Upper lobe of left lung (tissue), 6 donors: ENCODE data around the gene FAXDC2. TPM values are rescaled to one million over a fixed set of nuclear protein-coding genes. Genes with fewer than 3 reads are reported as not detected.

Experiments
- ATAC-seq, 2 donors: fragments of 200-7000 bp; cut with Tn5 transposase; one replicate each; pipeline ENCODE4 v1.9.1; 2022; ENCODE audit warnings: mild to moderate bottlenecking in 2 of 2, moderate library complexity in 2 of 2; ENCODE audit not compliant: low FRiP score in 2 of 2
- DNase-seq, 2 donors: peaks; one replicate each; pipeline ENCODE4 v3.0.0-alpha.2; 2019 to 2020
- H3K27ac ChIP-seq, 4 donors: fragments of 200-600 bp; sonication (generic); one replicate each; pipeline ENCODE4 v1.5.1; 2016 to 2019
- H3K27me3 ChIP-seq, 4 donors: fragments of 200-600 bp; sonication (generic); one replicate each; pipeline ENCODE4 v1.5.1; 2017 to 2019
- H3K36me3 ChIP-seq, 4 donors: fragments of 200-600 bp; sonication (generic); one replicate each; pipeline ENCODE4 v1.5.1; 2016 to 2019
- H3K4me1 ChIP-seq, 4 donors: fragments of 200-600 bp; sonication (generic); one replicate each; pipeline ENCODE4 v1.5.1; 2018 to 2019
- H3K4me3 ChIP-seq, 4 donors: fragments of 200-600 bp; sonication (generic); one replicate each; pipeline ENCODE4 v1.5.1; 2017 to 2019; ENCODE audit warnings: mild to moderate bottlenecking in 2 of 4, moderate library complexity in 1 of 4
- H3K9me3 ChIP-seq, 4 donors: fragments of 200-600 bp; sonication (generic); one replicate each; pipeline ENCODE4 v1.5.1; 2018 to 2019
- CTCF ChIP-seq, 6 experiments: fragments of 450-650 bp in 4 of 6; fragments of 200-600 bp in 2 of 6; sonication (generic) in 2 of 6; IDR thresholded peaks; one replicate each; pipeline ENCODE4 v1.5.1; 2016 to 2019; ENCODE audit warnings: antibody characterized with exemption in 6 of 6
- EP300 ChIP-seq, 4 donors: sonication (generic); formaldehyde crosslinking; IDR thresholded peaks; one replicate each; pipeline ENCODE4 v1.5.1; 2017; ENCODE audit warnings: antibody characterized with exemption in 4 of 4, control low read depth in 2 of 4
- POLR2A ChIP-seq, 4 donors: fragments of 450-650 bp; IDR thresholded peaks; one replicate each; pipeline ENCODE4 v1.5.1; 2016 to 2017; ENCODE audit warnings: antibody characterized with exemption in 4 of 4, mild to moderate bottlenecking in 2 of 4
- POLR2AphosphoS5 ChIP-seq, 2 donors: sonication (generic); formaldehyde crosslinking; IDR thresholded peaks; one replicate each; pipeline ENCODE4 v1.5.1; 2017; ENCODE audit warnings: antibody characterized with exemption in 2 of 2
- WGBS, 2 donors: methylation state at CpG; one replicate each; pipeline ENCODE4 v1.1.5; 2017 to 2018; 5-methylcytosine and 5-hydroxymethylcytosine counted together
- total RNA-seq, 6 donors: library from RNA; depleted of rRNA in 4 of 6; stranded (reverse); fragments of >200 nt in 4 of 6; gene quantifications; one replicate each; pipeline versions ENCODE4 v1.1.0 to v1.2.1, GENCODE V29; 2016 to 2021
- donor health status: DM: no; HTN: no; CAD: no; lungs with moderate emphysema.
- donor health status: DM: no; HTN: yes; CAD: no; lungs with severe emphysema.

FAXDC2 gene
- total RNA-seq, 6 donors from 2014 or later = 41.7 to 147 (median 60.2) TPM

- Histone ChIP-seq H3K27me3 (no peaks in the 10 kb centered on the region), H3K27ac (peak overlapping the region in 3 of 4 donors; percentile 12 to 59 (median 18)), H3K4me1 (peaks cover 0 to 5% (median 2%) of the 10 kb centered on the region in 4 donors), H3K9me3 (no peaks in the 10 kb centered on the region), H3K36me3 (peaks cover 15 to 92% (median 71%) of the 10 kb centered on the region in 4 donors), H3K4me3 (no peak overlapping the region)
- ATAC-seq (no peak), DNase-seq (no peak)
- TF ChIP-seq POLR2A (IDR thresholded peaks at IDR 0.05) = no peak
- no peak for TF ChIP-seq POLR2AphosphoS5 (IDR thresholded peaks at IDR 0.05)
- no peak for TF ChIP-seq EP300 (IDR thresholded peaks at IDR 0.05)
- TF ChIP-seq CTCF (IDR thresholded peaks at IDR 0.05) = no peak
- 65 to 86% methylated on average over 5 of the region's 5 CpGs for WGBS, 2 donors
These were observed 33.4 kb downstream of the FAXDC2 start for GRCh38 chr5:154816891-154817492.

DNA sequence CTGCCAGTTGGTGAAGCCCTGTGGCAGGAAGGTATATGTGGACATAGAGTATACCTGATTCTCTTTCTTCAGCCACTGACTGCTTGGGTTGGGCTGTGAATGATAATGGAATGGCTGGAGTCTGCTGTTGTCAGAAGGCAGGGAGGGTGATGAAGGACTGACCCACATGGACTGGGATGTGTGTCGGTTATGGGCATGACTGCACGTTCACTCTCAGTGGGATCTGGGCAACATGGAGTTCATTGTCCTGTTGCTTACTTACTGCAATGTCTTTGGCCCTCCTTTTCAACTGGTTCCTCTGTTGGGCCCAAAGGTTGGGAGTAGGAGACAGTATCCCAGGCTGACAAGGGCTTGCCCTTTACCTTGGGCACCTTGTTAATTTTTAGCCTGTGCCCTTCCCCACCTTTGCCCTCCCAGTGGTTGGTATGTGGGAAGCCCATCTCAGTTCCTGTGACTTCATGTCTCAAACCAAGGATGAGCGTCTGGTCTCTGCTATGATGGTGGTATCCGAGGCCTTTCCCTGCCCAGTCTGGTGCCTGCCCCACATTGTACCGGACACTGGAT, 34.6 kb downstream of the FAXDC2 start:
- WGBS, 2 donors = 92 to 94% methylated on average over 5 of the region's 5 CpGs
- TF ChIP-seq POLR2AphosphoS5 (IDR thresholded peaks at IDR 0.05) (no peak), EP300 (IDR thresholded peaks at IDR 0.05) (no peak), POLR2A (IDR thresholded peaks at IDR 0.05) (no peak), CTCF (IDR thresholded peaks at IDR 0.05) (no peak)
- H3K4me1 ChIP-seq = peaks cover 0 to 5% (median 2%) of the 10 kb centered on the region in 4 donors
- no peaks in the 10 kb centered on the region for H3K27me3 ChIP-seq
- DNase-seq (no peak), ATAC-seq (no peak)
- peak overlapping the region in 2 of 4 donors; percentile 6 to 20 for H3K27ac ChIP-seq
- H3K9me3 ChIP-seq = no peaks in the 10 kb centered on the region
- no peak overlapping the region for H3K4me3 ChIP-seq
- peaks cover 12 to 92% (median 67%) of the 10 kb centered on the region in 4 donors for H3K36me3 ChIP-seq

DNA sequence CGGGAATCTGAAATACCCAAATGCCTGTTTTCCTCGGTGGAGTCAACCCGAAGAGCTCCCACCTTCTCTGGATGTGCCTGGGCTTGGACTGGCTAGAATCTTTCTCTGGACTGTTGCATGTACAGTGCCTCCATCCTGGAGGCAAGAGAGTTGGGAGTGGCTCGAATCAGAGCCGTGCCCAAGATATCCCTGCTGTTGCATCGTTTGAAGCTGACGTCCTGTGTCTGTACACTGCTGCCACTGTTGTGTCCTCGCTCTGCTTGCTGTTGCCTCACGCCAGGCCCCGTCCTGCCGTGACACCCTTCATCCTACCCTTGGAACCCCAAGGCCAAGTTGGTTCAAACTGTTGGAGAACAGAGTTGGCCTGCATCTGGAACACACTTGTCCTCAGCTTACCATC, 35.4 kb downstream of the FAXDC2 start:
- no peak for DNase-seq
- Histone ChIP-seq H3K4me1 (peaks cover 0 to 5% (median 2%) of the 10 kb centered on the region in 4 donors), H3K4me3 (no peak overlapping the region), H3K9me3 (no peaks in the 10 kb centered on the region), H3K36me3 (peaks cover 14 to 92% (median 67%) of the 10 kb centered on the region in 4 donors), H3K27ac (peak overlapping the region in 1 of 4 donors; percentile 20), H3K27me3 (no peaks in the 10 kb centered on the region)
- 93 to 96% methylated on average over 11 of the region's 11 CpGs for WGBS, 2 donors
- TF ChIP-seq EP300 (IDR thresholded peaks at IDR 0.05) = no peak
- TF ChIP-seq CTCF (IDR thresholded peaks at IDR 0.05) = no peak
- no peak for TF ChIP-seq POLR2AphosphoS5 (IDR thresholded peaks at IDR 0.05)
- no peak for TF ChIP-seq POLR2A (IDR thresholded peaks at IDR 0.05)
- no peak for ATAC-seq

GRCh38 chr5:154813736-154814135, 36.7 kb downstream of the FAXDC2 start:
- Histone ChIP-seq H3K27ac (peak overlapping the region in 1 of 4 donors; percentile 20), H3K27me3 (no peaks in the 10 kb centered on the region), H3K36me3 (peaks cover 19 to 92% (median 69%) of the 10 kb centered on the region in 4 donors), H3K4me1 (peaks cover 0 to 4% (median 2%) of the 10 kb centered on the region in 4 donors), H3K9me3 (no peaks in the 10 kb centered on the region), H3K4me3 (no peak overlapping the region)
- ATAC-seq (peak in 1 of 2 donors; percentile 23), DNase-seq (no peak)
- TF ChIP-seq POLR2AphosphoS5 (IDR thresholded peaks at IDR 0.05) (no peak), CTCF (IDR thresholded peaks at IDR 0.05) (no peak), POLR2A (IDR thresholded peaks at IDR 0.05) (no peak), EP300 (IDR thresholded peaks at IDR 0.05) (no peak)
- 63 to 75% methylated on average over 9 to 10 of the region's 10 CpGs for WGBS, 2 donors
